ENCODE data around the gene PPP1R13B. TPM values are rescaled to one million over a fixed set of nuclear protein-coding genes. Genes with fewer than 3 reads are reported as not detected.

The PPP1R13B gene
- total RNA-seq, 1 experiment from 2014 or later: 10.3 TPM

- no peak for TF ChIP-seq PRDM15 (CRISPR knock-in tag; IDR thresholded peaks at IDR 0.05)
Measured at GRCh38 chr14:103708750-103709187, 138.6 kb downstream of the PPP1R13B start (continued).

GRCh38 chr14:103707329-103708263 lies 139.8 kb downstream of the PPP1R13B start:
- ATAC-seq (no peak), DNase-seq (ENCODE audit: low spot score) (no peak)
- CTCF ChIA-PET: no interaction called here
- Mint-ChIP-seq H3K4me1 (peaks cover 12% of the 10 kb centered on the region), H3K9me3 (no peaks in the 10 kb centered on the region), H3K27me3 (ENCODE audit: low read depth) (no peaks in the 10 kb centered on the region), H3K4me3 (no peak overlapping the region), H3K36me3 (peaks cover 37% of the 10 kb centered on the region), H3K27ac (no peak overlapping the region)
- TF ChIP-seq FOXP4 (CRISPR knock-in tag; IDR thresholded peaks at IDR 0.05): 0 out of 2 replicates have a peak, but pooled peaks have one; percentile 25
- no peak for TF ChIP-seq ATF1 (CRISPR knock-in tag; IDR thresholded peaks at IDR 0.05)
- TF ChIP-seq MYBL2 (CRISPR knock-in tag; IDR thresholded peaks at IDR 0.05): no peak
- POLR2A ChIA-PET: interaction anchor here (0.9 kb wide), 1 partner anchor 8 kb away, joined by 3 read pairs; the partner anchor contains the start of genes XRCC3 and ZFYVE21

- H3K27ac Mint-ChIP-seq: no peak overlapping the region
- DNase-seq (ENCODE audit: low spot score) (no peak), ATAC-seq (no peak)
- CTCF ChIA-PET: interaction anchor here (0.9 to 1.0 kb wide), 2 partner anchors 12 to 64 kb away, joined by 3 read pairs; no protein-coding TSS in a partner anchor
- TF ChIP-seq ZBTB21 (CRISPR knock-in tag; IDR thresholded peaks at IDR 0.05; ENCODE audit: borderline replicate concordance) (0 out of 2 replicates have a peak, but pooled peaks have one; percentile 28), AFF4 (CRISPR knock-in tag; IDR thresholded peaks at IDR 0.05; ENCODE audit: borderline replicate concordance) (no peak)
- peaks cover 40% of the 10 kb centered on the region for H3K36me3 Mint-ChIP-seq
- H3K4me3 Mint-ChIP-seq: no peak overlapping the region
- H3K9me3 Mint-ChIP-seq: no peaks in the 10 kb centered on the region
- POLR2A ChIA-PET: interaction anchor here (0.9 kb wide), 1 partner anchor 9 kb away, joined by 3 read pairs; the partner anchor contains the start of genes XRCC3 and ZFYVE21
- peaks cover 12% of the 10 kb centered on the region for H3K4me1 Mint-ChIP-seq
- H3K27me3 Mint-ChIP-seq (ENCODE audit: low read depth): no peaks in the 10 kb centered on the region; the same call in 1 of the 2 replicates
Measured at GRCh38 chr14:103706551-103707328, 140.6 kb downstream of the PPP1R13B start.

Measured in WTC11 (cell line).